ENCODE data around the gene ARID1A. TPM values are rescaled to one million over a fixed set of nuclear protein-coding genes. Genes with fewer than 3 reads are reported as not detected.

The ARID1A gene
- total and polyA plus RNA-seq, 9 of the 15 experiments (the other 6 are each of a cell fraction or from before 2014, with no cell fraction given), result 8.3 to 88.3 (median 22.5) TPM

DNA sequence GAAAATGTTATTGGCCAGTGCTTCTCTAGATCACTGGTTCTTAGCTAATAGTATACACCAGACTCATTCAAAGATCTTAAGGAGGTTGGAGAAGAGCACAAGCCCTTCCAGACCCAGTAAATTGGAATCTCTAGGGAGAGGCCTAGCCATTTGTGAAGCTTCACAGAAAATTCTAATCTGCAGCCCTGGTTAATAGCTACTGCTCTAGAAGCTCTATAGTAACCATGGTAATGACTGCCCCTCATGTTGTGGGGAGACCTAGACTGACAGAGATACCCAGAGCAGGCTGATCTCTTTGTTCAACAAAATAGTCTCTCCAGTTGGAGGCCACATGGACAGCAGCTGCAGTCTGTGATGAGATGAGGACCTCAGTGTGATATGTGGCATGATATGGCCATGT lies 31.7 kb downstream of the ARID1A start:
- intact Hi-C loops (cut with micrococcal nuclease), result no loop called here
- no peak overlapping the region for H3K27ac ChIP-seq (ENCODE audit: extremely low read depth, low read depth, low read length)
- no peak overlapping the region for H2AFZ ChIP-seq (ENCODE audit: low read depth, low read length)
- no peak overlapping the region for H3K4me3 ChIP-seq
- no peak overlapping the region for H3K4me2 ChIP-seq (ENCODE audit: insufficient read depth, low read length)
- peaks cover 13% of the 10 kb centered on the region for H3K9me1 ChIP-seq (ENCODE audit: control insufficient read depth, insufficient read depth, low read length)
- no peak overlapping the region for H3K9ac ChIP-seq (ENCODE audit: insufficient read depth in 1 of 2, low read depth in 2 of 2, low read length in 2 of 2)
- H3K79me2 ChIP-seq (ENCODE audit: control insufficient read depth, insufficient read depth, low read length), result peaks cover 96% of the 10 kb centered on the region
- H4K20me1 ChIP-seq (replicated peaks; ENCODE audit: control insufficient read depth, insufficient read depth, low read length), result peaks cover 31% of the 10 kb centered on the region
- ChIA-PET CTCF (ENCODE audit: low intra/inter-chr PET ratio) (no interaction called here), POLR2A (interaction anchor here (0.5 to 14.8 kb wide), 6 partner anchors 15 to 104 kb away, joined by 3 to 301 read pairs (median 6); partner anchors contain the start of gene ARID1A)
- H3K4me1 ChIP-seq (replicated peaks in 1 of 2; ENCODE audit: control insufficient read depth in 2 of 2, insufficient read depth in 2 of 2, low read length in 2 of 2), result peaks cover 18 to 36% of the 10 kb centered on the region in 2 experiments
- no TSS peak for BruUV-seq (replicated peaks)
- TF ChIP-seq FOXA3 (CRISPR knock-in tag; conservative IDR thresholded peaks at IDR 0.05 in 1 of 2, IDR thresholded peaks at IDR 0.05 in 1 of 2), result no peak
- no peak for TF ChIP-seq ZBED1 (IDR thresholded peaks at IDR 0.05)
- peak; percentile 34; the same call in 1 of the 2 replicates for TF ChIP-seq RFX1 (IDR thresholded peaks at IDR 0.05)
- H3K27me3 ChIP-seq (ENCODE audit: control insufficient read depth in 2 of 2, insufficient read depth in 2 of 2, low read length in 2 of 2), result no peaks in the 10 kb centered on the region
- ATAC-seq (no peak), FAIRE-seq (no peak), DNase-seq (ENCODE audit: extremely low read depth in 1 of 4, low spot score in 3 of 4) (no peak)
- peaks cover 63% of the 10 kb centered on the region for H3K36me3 ChIP-seq (ENCODE audit: control insufficient read depth, insufficient read depth, low read length)
- in situ Hi-C loops (cut with MboI), result no loop called here
- H3K9me3 ChIP-seq (replicated peaks; ENCODE audit: control insufficient read depth, insufficient read depth, low read depth, low read length), result no peaks in the 10 kb centered on the region

DNA sequence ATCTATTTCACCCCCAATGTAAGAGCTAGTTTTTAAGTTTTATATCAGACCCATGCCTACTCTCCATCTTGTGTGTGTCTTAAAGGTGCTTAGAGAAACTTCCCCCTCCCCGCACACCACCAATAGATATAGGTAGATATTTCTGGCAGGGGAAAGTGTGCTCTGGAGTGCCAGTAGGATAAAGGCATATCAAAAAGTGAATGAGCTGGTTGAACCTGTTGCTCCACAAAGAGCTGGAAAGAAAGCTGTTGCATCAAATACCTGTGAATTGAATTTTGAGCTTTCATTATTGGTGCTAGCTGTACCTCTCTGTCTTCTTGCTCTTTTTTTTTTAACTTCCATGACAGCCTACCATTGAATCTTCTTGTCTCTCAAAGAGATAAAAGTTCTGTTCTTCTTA lies 32.8 kb downstream of the ARID1A start:
- H3K4me1 ChIP-seq (replicated peaks in 1 of 2; ENCODE audit: control insufficient read depth in 2 of 2, insufficient read depth in 2 of 2, low read length in 2 of 2), result peaks cover 8 to 24% of the 10 kb centered on the region in 2 experiments
- in situ Hi-C loops (cut with MboI), result no loop called here

More for the DNA sequence above, 32.8 kb downstream of the ARID1A start:
- Histone ChIP-seq H3K27me3 (ENCODE audit: control insufficient read depth in 2 of 2, insufficient read depth in 2 of 2, low read length in 2 of 2) (no peaks in the 10 kb centered on the region), H3K27ac (ENCODE audit: extremely low read depth, low read depth, low read length) (no peak overlapping the region), H2AFZ (ENCODE audit: low read depth, low read length) (no peak overlapping the region), H3K9ac (ENCODE audit: insufficient read depth in 1 of 2, low read depth in 2 of 2, low read length in 2 of 2) (no peak overlapping the region), H3K4me2 (ENCODE audit: insufficient read depth, low read length) (no peak overlapping the region), H3K36me3 (ENCODE audit: control insufficient read depth, insufficient read depth, low read length) (peaks cover 75% of the 10 kb centered on the region), H3K4me3 (no peak overlapping the region), H3K9me3 (replicated peaks; ENCODE audit: control insufficient read depth, insufficient read depth, low read depth, low read length) (no peaks in the 10 kb centered on the region), H3K79me2 (ENCODE audit: control insufficient read depth, insufficient read depth, low read length) (peaks cover 96% of the 10 kb centered on the region), H4K20me1 (replicated peaks; ENCODE audit: control insufficient read depth, insufficient read depth, low read length) (peaks cover 24% of the 10 kb centered on the region), H3K9me1 (ENCODE audit: control insufficient read depth, insufficient read depth, low read length) (peaks cover 13% of the 10 kb centered on the region)
- POLR2A ChIA-PET, result interaction anchor here (1.3 to 14.8 kb wide), 4 partner anchors 8 to 21 kb away, joined by 7 to 301 read pairs (median 10); partner anchors contain the start of gene ARID1A
- FAIRE-seq, result no peak
- CTCF ChIA-PET (ENCODE audit: low intra/inter-chr PET ratio), result no interaction called here
- no TSS peak for BruUV-seq (replicated peaks)
- WGBS (ENCODE audit: insufficient coverage, low coverage, missing lambda C conversion rate), result 90% methylated on average over 1 of the region's 1 CpG
- no peak for ATAC-seq
- intact Hi-C loops (cut with micrococcal nuclease), result no loop called here
- DNase-seq (ENCODE audit: extremely low read depth in 1 of 4, low spot score in 3 of 4), result no peak
- TF ChIP-seq ZNF668 (CRISPR knock-in tag; IDR thresholded peaks at IDR 0.05), result no peak
- 0 out of 2 replicates have a peak, but pooled peaks have one; percentile 13 for TF ChIP-seq PML (IDR thresholded peaks at IDR 0.05; ENCODE audit: low read length)

Data from K562 (cell line).